Lower lobe of right lung (tissue), 2 donors: Measurements from ENCODE around the gene UAP1L1. TPM values are rescaled to one million over a fixed set of nuclear protein-coding genes. Genes with fewer than 3 reads are reported as not detected.

Experiments used
- ATAC-seq, 2 donors: fragments of 200-7000 bp; cut with Tn5 transposase; one replicate each; pipeline ENCODE4 v1.9.1; 2020 to 2022; ENCODE audit warnings: mild to moderate bottlenecking in 2 of 2, moderate library complexity in 2 of 2
- DNase-seq: peaks from one replicate; pipeline ENCODE4 v3.0.0-alpha.2; 2020
- H3K27ac ChIP-seq: fragments of 200-600 bp; one replicate; pipeline ENCODE4 v1.8.0; 2022
- H3K27me3 ChIP-seq: fragments of 200-600 bp; one replicate; pipeline ENCODE4 v1.8.0; 2022; ENCODE audit warnings: low read depth
- H3K36me3 ChIP-seq: fragments of 200-600 bp; one replicate; pipeline ENCODE4 v1.8.0; 2022; ENCODE audit warnings: mild to moderate bottlenecking
- H3K4me1 ChIP-seq: fragments of 200-600 bp; one replicate; pipeline ENCODE4 v1.8.0; 2022
- H3K4me3 ChIP-seq: fragments of 200-600 bp; one replicate; pipeline ENCODE4 v1.8.0; 2022; ENCODE audit warnings: mild to moderate bottlenecking
- H3K9me3 ChIP-seq: fragments of 200-600 bp; one replicate; pipeline ENCODE4 v1.8.0; 2022
- CTCF ChIP-seq: fragments of 200-600 bp; IDR thresholded peaks from one replicate; pipeline ENCODE4 v1.8.0; 2022; ENCODE audit warnings: antibody characterized with exemption, mild to moderate bottlenecking
- intact Hi-C: fragments of 100-400 bp; cut with DNase I; formaldehyde crosslinking; loops from one replicate; pipeline ENCODE4 v1.11.0; 2022
- total RNA-seq: library from RNA; stranded (reverse); fragmentation: NEBNext Ultra II Directional; extraction: Animal tissue kit (Norgen Biotek cat#: 25700); gene quantifications from one replicate; pipeline ENCODE4 v1.2.1, GENCODE V29; 2021
- donor health status: DM: no; HTN: yes; CAD: no; lungs with severe emphysema.

UAP1L1 gene
- total RNA-seq, 1 donor from 2014 or later = 29.7 TPM

GRCh38 chr9:137106662-137107250, 29.4 kb downstream of the UAP1L1 start:
- H3K36me3 ChIP-seq = peaks cover 89% of the 10 kb centered on the region
- H3K27ac ChIP-seq = no peak overlapping the region
- no peaks in the 10 kb centered on the region for H3K4me1 ChIP-seq
- DNase-seq = no peak
- ATAC-seq = no peak
- H3K4me3 ChIP-seq = no peak overlapping the region
- intact Hi-C loops = no loop called here
- TF ChIP-seq CTCF = no peak
- no peaks in the 10 kb centered on the region for H3K27me3 ChIP-seq
- H3K9me3 ChIP-seq = no peaks in the 10 kb centered on the region

GRCh38 chr9:137107312-137107921, 30.1 kb downstream of the UAP1L1 start:
- H3K4me1 ChIP-seq = no peaks in the 10 kb centered on the region
- H3K4me3 ChIP-seq = no peak overlapping the region
- TF ChIP-seq CTCF = no peak
- no peak overlapping the region for H3K27ac ChIP-seq
- no peak for DNase-seq
- H3K36me3 ChIP-seq = peaks cover 89% of the 10 kb centered on the region
- no peak for ATAC-seq
- intact Hi-C loops = no loop called here
- H3K27me3 ChIP-seq = no peaks in the 10 kb centered on the region
- no peaks in the 10 kb centered on the region for H3K9me3 ChIP-seq

GRCh38 chr9:137107982-137108381, 30.7 kb downstream of the UAP1L1 start:
- DNase-seq = no peak

GRCh38 chr9:137108608-137109249, 31.4 kb downstream of the UAP1L1 start:
- H3K4me1 ChIP-seq = peaks cover 5% of the 10 kb centered on the region
- DNase-seq (no peak), ATAC-seq (no peak)
- H3K9me3 ChIP-seq = no peaks in the 10 kb centered on the region
- no peak overlapping the region for H3K4me3 ChIP-seq
- H3K27me3 ChIP-seq = no peaks in the 10 kb centered on the region
- no peak for TF ChIP-seq CTCF
- intact Hi-C loops = no loop called here
- H3K36me3 ChIP-seq = peaks cover 92% of the 10 kb centered on the region
- H3K27ac ChIP-seq = no peak overlapping the region

More at GRCh38 chr9:137107982-137108381, 30.7 kb downstream of the UAP1L1 start:
- Histone ChIP-seq H3K27ac (no peak overlapping the region), H3K36me3 (peaks cover 95% of the 10 kb centered on the region), H3K4me3 (no peak overlapping the region), H3K9me3 (no peaks in the 10 kb centered on the region), H3K4me1 (no peaks in the 10 kb centered on the region), H3K27me3 (no peaks in the 10 kb centered on the region)
- no peak for TF ChIP-seq CTCF
- intact Hi-C loops = no loop called here
- no peak for ATAC-seq

GRCh38 chr9:137109250-137110146, 32.2 kb downstream of the UAP1L1 start:
- ATAC-seq (no peak), DNase-seq (no peak)
- intact Hi-C loops = no loop called here
- Histone ChIP-seq H3K27me3 (no peaks in the 10 kb centered on the region), H3K27ac (no peak overlapping the region), H3K4me3 (no peak overlapping the region), H3K36me3 (peaks cover 85% of the 10 kb centered on the region), H3K9me3 (no peaks in the 10 kb centered on the region), H3K4me1 (peaks cover 6% of the 10 kb centered on the region)
- TF ChIP-seq CTCF = no peak
